Kidney (tissue), 14 donors: ENCODE data around the gene RNF135. TPM values are rescaled to one million over a fixed set of nuclear protein-coding genes. Genes with fewer than 3 reads are reported as not detected.
"Not testable (repeated sequence)": the region's sequence is repeated elsewhere in the genome, so short reads cannot be mapped to it uniquely, and the experiment has no call there.

ENCODE experiments used
- DNase-seq, 5 donors: peaks; one replicate each; pipeline ENCODE4 v3.0.0-alpha.2; 2013 to 2020
- FAIRE-seq: peaks from 2 replicates; lab custom pipeline; 2012; peaks lifted over from hg19 to GRCh38; lab: Jason Lieb, UNC
- H3K27ac ChIP-seq, 2 donors: one replicate each; pipeline ENCODE4 v1.7.0; 2013; ENCODE audit warnings: low read depth in 2 of 2, low read length in 2 of 2, inconsistent platforms in 1 of 2
- H3K27me3 ChIP-seq: one replicate; pipeline ENCODE4 v1.7.1; 2013; ENCODE audit warnings: low read length, inconsistent platforms; ENCODE audit not compliant: control insufficient read depth, insufficient read depth
- H3K36me3 ChIP-seq, 3 donors: one replicate each; pipeline versions ENCODE4 v1.7.0 to v1.7.1; 2013; ENCODE audit warnings: low read length in 3 of 3, control low read depth in 1 of 3, inconsistent platforms in 1 of 3; ENCODE audit not compliant: insufficient read depth in 3 of 3, control insufficient read depth in 2 of 3
- H3K4me1 ChIP-seq, 3 donors: one replicate each; pipeline versions ENCODE4 v1.7.0 to v1.7.1; 2013; ENCODE audit warnings: low read length in 3 of 3, inconsistent platforms in 1 of 3, low read depth in 1 of 3; ENCODE audit not compliant: control insufficient read depth in 2 of 3, insufficient read depth in 2 of 3
- H3K4me3 ChIP-seq, 3 donors: one replicate each; pipeline versions ENCODE4 v1.7.0 to v1.8.1; 2013; ENCODE audit warnings: low read length in 3 of 3, control low read depth in 1 of 3, inconsistent platforms in 1 of 3
- H3K9ac ChIP-seq, 3 donors: one replicate each; pipeline versions ENCODE4 v1.7.0 to v1.7.1; 2013; ENCODE audit warnings: low read length in 3 of 3, control low read depth in 1 of 3, inconsistent platforms in 1 of 3
- H3K9me3 ChIP-seq, 3 donors: one replicate each; pipeline versions ENCODE4 v1.7.0 to v1.7.1; 2013; ENCODE audit warnings: low read length in 3 of 3, control low read depth in 1 of 3, inconsistent platforms in 1 of 3; ENCODE audit not compliant: control insufficient read depth in 2 of 3, insufficient read depth in 1 of 3
- CTCF ChIP-seq: IDR thresholded peaks from 3 replicates; pipeline ENCODE4 v1.5.1; 2012; ENCODE audit warnings: mild to moderate bottlenecking, moderate library complexity, borderline replicate concordance; ENCODE audit not compliant: insufficient read depth; ENCODE audit errors: extremely low read depth
- intact Hi-C: fragments of 100-400 bp; cut with DNase I; formaldehyde crosslinking; loops from one replicate; pipeline ENCODE4 v1.11.1; 2022
- polyA plus RNA-seq: library from polyadenylated mRNA; stranded (reverse); fragments of 350-450 nt; fragmentation: Illumina TruSeq; extraction: RNeasy Lipid Tissue Mini Kit (QIAGEN cat#74804); gene quantifications from one replicate; pipeline ENCODE4 v1.2.3, GENCODE V29; 2014; ENCODE audit warnings: low read depth, low replicate concordance; ENCODE audit not compliant: insufficient read depth
- total RNA-seq: library from RNA; stranded (reverse); fragmentation: NEBNext Ultra II Directional; extraction: Animal tissue kit (Norgen Biotek cat#: 25700); gene quantifications from one replicate; pipeline ENCODE4 v1.2.1, GENCODE V29; 2021
- donor health status: control.
- donor health status: control.
- donor health status: control.
- donor health status: control.
- donor health status: control.
- donor health status: DM: yes; HTN: yes; CAD: no.
- donor health status: Normal renal cell carcinoma (clear cell type).

RNF135 gene
- total and polyA plus RNA-seq, 2 donors from 2014 or later = 27.8 to 29.8 TPM

GRCh38 chr17:31004160-31004559 is 33.3 kb downstream of the RNF135 start:
- TF ChIP-seq CTCF = no peak
- no peaks in the 10 kb centered on the region for H3K9me3 ChIP-seq
- H3K9ac ChIP-seq = no peak overlapping the region
- H3K27ac ChIP-seq = no peak overlapping the region
- no peaks in the 10 kb centered on the region for H3K4me1 ChIP-seq
- H3K27me3 ChIP-seq = no peaks in the 10 kb centered on the region
- FAIRE-seq = no peak
- no peak for DNase-seq
- H3K4me3 ChIP-seq = no peak overlapping the region
- H3K36me3 ChIP-seq = peaks cover 2 to 10% (median 6%) of the 10 kb centered on the region in 3 donors
- intact Hi-C loops = no loop called here

- no peaks in the 10 kb centered on the region for H3K4me1 ChIP-seq
- no peak for DNase-seq
- no peaks in the 10 kb centered on the region for H3K36me3 ChIP-seq
- TF ChIP-seq CTCF = no peak
- H3K9me3 ChIP-seq = no peaks in the 10 kb centered on the region
- H3K27me3 ChIP-seq = no peaks in the 10 kb centered on the region
- intact Hi-C loops = no loop called here
- H3K4me3 ChIP-seq = peak overlapping the region; percentile 65 to 82 (median 79)
- peak overlapping the region; percentile 67 to 78 for H3K27ac ChIP-seq
- FAIRE-seq = no peak
- H3K9ac ChIP-seq = peak overlapping the region; percentile 32 to 87 (median 58)
These were observed 37.0 kb downstream of the RNF135 start for GRCh38 chr17:31007695-31008373.

- Histone ChIP-seq H3K4me1 (no peaks in the 10 kb centered on the region), H3K4me3 (peak overlapping the region; percentile 65 to 82 (median 79)), H3K9me3 (no peaks in the 10 kb centered on the region), H3K27ac (peak overlapping the region; percentile 67 to 78), H3K27me3 (no peaks in the 10 kb centered on the region), H3K9ac (peak overlapping the region; percentile 50 to 87 (median 58)), H3K36me3 (no peaks in the 10 kb centered on the region)
- intact Hi-C loops = no loop called here
- peak; percentile 73 to 89 (median 78) for DNase-seq
- no peak for FAIRE-seq
- no peak for TF ChIP-seq CTCF
These were observed 37.7 kb downstream of the RNF135 start for GRCh38 chr17:31008374-31009041.

- intact Hi-C loops, H3K9me3 ChIP-seq, H3K36me3 ChIP-seq, H3K4me1 ChIP-seq, H3K27me3 ChIP-seq, FAIRE-seq: not testable (repeated sequence)
- Histone ChIP-seq H3K9ac (peak overlapping the region; percentile 50 to 87 (median 58)), H3K27ac (peak overlapping the region; percentile 67 to 78), H3K4me3 (peak overlapping the region; percentile 65 to 82 (median 79))
- peak in 1 of 5 donors; percentile 68 for DNase-seq
These were observed 38.3 kb downstream of the RNF135 start for GRCh38 chr17:31009042-31009702.

- intact Hi-C loops = not testable (repeated sequence)
These were observed 39.2 kb downstream of the RNF135 start for GRCh38 chr17:31010014-31010413.

More at GRCh38 chr17:31010014-31010413, 39.2 kb downstream of the RNF135 start:
- DNase-seq = peak in 2 of 5 donors; percentile 7
- H3K9me3 ChIP-seq, H3K27me3 ChIP-seq, H3K36me3 ChIP-seq, FAIRE-seq, H3K27ac ChIP-seq, H3K9ac ChIP-seq, H3K4me1 ChIP-seq: not testable (repeated sequence)
- peak overlapping the region in 1 of 3 donors; percentile 44 for H3K4me3 ChIP-seq
